Stimulated activated CD4-positive, alpha-beta T cell treated with anti-CD3 and anti-CD28 coated beads, TNF-alpha, amount 100 ng/mL, for 24 hours (primary cell): ENCODE results near the gene MTFR2.

Experiments
- DNase-seq, 3 experiments: peaks; one replicate each; pipeline ENCODE4 v3.0.0-alpha.2; 2020; ENCODE audit warnings: low read depth in 3 of 3

Gene MTFR2

GRCh38 chr6:136249811-136250685 lies at the start of gene MTFR2:
MTFR2 (minus strand) TSS chr6:136250311; CDS start chr6:136249099, 1,212 bp downstream.
- DNase-seq: peak; percentile 81 to 95 (median 89)

- no peak for DNase-seq
Measured at GRCh38 chr6:136294621-136295020, 44.5 kb upstream of the MTFR2 start.

DNA sequence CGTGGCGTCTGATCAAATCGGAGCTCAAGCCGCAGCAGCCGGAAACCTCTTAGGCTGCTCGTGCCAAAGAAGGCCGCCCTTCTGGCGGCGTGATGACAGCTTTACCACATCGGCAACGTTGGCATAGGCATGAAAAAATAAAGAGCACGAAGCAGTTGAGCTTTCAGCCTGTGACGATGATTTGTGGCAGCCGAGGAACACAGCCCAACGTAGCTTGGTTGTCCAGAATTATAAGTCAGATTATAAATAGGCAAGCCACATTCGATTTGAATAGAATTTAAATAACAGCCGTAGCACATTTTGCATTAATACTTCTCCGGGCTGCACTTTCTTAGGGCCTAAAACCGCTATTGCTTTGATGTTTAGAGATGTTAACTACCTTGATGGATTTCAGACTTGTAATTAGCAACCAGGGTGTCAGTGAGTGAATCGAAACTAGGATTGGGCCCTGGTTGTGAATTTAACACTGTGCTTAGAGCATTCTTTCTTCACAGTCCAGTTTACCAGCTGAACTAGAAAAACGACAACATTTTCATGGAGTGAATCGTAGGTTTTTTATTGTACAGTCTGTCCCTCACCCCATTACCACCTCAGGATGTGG lies 40.4 kb upstream of the MTFR2 start:
- DNase-seq: peak; percentile 34 to 58 (median 56)

DNA sequence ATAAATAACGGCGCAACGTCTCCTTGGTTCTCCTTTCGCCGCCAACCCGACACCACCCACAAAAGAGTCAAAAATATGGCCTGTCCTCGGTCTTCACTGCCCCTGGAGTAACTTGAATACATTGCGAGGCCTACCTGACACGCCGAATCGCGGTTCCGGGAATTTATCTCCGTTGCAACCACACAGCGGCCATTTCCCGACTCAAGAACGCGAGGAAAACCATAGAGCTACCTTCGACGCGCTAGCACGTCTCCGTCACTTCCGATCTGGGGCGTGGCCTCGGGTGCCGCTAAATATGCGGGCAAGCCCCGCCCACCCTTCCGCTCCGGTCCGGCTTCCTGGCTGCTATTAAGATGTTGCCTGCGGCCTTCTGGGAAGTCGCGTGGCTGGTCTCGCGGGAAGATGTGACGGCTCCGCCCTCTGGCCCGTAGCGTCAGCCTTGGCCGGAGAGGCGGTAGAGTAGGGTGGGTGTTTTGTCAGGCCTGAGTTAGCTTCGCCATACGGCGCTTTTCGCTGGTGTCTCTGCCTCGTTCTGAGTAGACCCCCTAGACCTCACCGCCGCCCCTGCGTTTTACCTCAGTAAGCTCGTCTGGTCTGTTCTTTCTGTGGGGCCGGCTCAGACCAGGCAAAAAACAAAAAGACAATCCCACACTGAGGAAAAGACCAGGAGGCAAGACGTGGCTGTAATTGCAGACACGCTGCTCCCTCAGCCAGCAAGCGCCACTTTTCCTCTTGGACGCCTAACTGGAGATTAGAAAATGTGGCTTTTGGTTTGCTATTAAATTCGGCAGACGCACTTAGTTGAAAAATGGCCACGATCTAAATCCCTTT lies 39.7 kb upstream of the MTFR2 start, which contains the start of gene BCLAF1:
Gene BCLAF1, minus strand, starts transcription at position 268 of the 831 bp plus-strand sequence. CDS start 9,980 bp downstream, outside the sequence.
- DNase-seq: peak; percentile 98 to 99 (median 99)

- peak; percentile 84 to 90 (median 88) for DNase-seq
Measured at GRCh38 chr6:136289327-136289578, 39.1 kb upstream of the MTFR2 start.

DNA sequence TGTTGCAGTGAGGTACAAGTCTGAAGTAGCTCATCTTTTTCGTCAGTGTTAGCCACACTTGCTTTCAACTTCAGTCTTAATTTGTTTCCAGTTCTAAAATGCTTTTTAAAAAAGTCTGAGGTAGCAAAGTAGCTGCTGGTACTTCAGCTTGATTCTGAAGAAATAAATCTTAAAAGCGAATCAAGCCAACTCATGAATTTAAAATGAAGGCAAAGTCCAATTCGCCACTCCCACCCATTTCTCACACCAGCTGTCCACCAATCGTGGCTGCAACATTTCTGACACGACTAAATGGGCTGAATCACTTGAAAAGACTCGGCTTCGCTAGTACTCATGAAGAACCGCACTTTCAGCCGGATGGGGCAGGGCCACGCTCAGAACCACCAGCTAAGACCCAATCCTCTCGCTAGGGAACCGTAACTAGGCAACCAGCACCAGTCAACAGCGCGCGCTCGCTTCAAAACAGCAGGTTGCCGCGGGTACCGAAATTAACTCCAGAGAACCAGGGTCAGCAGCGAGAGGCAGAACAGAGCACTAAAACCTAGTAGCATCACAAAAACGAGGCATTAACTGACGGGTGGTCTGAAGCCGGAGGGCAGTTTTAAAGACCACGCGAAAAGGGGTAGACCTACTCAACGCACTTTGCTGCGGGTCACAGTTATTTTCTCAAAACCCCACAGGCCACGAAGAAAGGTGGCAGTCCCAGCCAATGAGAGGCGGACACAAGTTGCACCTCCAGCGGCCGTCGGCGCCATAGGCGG lies 38.6 kb upstream of the MTFR2 start:
- peak; percentile 63 to 79 (median 77) for DNase-seq

DNA sequence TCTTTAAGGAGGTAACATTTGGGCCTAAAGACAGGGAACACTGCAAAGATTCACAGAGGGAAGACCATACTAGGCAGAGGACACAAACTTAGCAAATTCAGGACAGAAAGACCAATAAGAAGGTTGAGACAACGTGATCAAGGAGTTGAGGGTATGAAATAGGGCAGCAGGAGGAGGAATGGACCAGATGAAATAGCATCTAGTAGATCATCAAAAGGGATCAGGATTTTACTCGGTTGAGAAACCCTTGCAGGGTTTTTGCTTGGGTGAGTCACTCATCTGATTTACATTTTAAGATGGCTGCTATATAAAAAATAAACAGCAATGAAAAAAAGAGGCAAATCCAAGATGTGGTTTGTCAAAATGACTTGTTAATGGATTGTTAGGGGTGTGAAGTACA lies 34.8 kb upstream of the MTFR2 start:
- DNase-seq: no peak

- DNase-seq: no peak
Measured at GRCh38 chr6:136282906-136283305, 32.8 kb upstream of the MTFR2 start.

DNA sequence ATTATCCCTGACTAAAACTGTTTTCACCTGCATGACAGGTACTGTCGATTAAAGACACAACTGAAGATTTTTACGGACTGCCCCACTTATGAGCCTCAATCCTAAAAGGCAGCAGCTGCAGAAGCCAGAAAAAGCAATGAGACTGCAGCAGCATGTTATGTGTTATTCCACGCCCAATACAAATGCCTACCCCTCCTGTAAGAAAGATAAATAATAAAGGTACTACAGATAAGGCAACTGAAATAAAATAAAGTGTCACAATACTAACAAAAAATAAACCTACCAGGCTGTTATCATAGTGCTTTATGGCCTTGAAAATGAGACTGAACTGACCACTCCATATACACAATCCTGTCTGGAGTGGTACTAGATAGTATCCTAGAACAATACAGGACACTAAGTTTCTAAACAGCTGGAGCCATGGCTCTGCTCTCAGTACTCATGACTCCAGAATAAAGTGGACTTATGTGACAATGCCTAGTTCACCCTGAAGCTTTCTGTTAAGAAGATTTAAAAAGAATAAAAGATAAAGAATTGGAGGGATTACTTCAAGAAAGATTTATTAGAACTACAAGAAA lies 30.0 kb upstream of the MTFR2 start:
- no peak for DNase-seq

DNA sequence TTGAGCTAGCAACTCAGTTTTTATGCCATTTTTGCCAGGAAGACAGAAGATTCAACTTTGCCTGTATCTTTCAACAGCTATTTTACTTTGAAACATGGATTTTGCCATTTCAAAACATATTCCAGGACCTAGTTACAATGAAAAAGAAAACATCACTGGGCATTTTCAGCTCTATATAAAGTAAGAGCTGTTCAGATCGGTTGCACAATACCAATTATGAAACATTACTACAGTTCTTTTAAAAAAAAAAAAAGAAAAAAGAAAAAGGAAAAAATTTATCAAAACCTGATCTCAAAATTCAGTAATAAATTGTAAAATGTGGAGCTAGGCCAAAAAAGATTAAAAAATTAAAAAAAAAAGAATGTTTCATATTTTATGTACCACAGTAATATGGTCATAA lies 24.0 kb upstream of the MTFR2 start:
- DNase-seq: no peak

DNA sequence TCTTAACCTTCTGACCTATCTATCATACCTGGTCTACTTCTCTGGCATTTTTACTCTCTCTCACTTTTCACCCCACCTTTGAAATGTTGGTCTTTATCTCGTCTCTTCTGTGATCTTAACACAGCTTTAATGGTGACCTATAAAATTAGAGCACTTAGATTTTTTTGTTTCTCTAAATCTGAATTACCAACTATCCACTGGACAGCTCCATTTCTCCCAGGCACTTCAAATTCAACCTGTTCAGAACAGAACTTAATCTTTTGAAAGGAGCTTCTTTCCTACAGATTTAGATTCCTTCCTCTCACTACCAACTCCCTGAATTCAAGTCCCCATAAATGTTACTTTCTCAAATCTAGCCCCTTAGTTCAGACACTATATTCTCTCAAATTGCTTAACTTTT lies 15.0 kb upstream of the MTFR2 start:
- no peak for DNase-seq

DNA sequence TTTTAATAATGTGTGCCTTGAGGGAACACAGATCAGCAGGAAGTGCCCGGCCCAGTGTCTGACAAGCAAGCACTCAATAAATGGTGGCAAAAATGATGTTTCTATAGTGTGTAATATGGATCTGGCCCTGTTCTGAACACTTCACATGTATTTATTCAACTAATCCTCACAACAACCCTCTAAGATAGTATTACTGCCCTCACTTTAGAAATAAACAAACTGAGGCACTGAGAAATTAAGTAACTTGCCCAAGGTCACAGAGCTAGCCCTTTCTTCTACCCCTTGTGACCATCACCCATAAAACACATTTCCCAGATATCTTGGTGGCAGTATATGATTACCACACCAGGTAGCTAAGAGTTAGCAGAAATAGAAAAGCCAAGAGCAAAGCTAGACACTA lies 12.8 kb upstream of the MTFR2 start:
- no peak for DNase-seq

DNA sequence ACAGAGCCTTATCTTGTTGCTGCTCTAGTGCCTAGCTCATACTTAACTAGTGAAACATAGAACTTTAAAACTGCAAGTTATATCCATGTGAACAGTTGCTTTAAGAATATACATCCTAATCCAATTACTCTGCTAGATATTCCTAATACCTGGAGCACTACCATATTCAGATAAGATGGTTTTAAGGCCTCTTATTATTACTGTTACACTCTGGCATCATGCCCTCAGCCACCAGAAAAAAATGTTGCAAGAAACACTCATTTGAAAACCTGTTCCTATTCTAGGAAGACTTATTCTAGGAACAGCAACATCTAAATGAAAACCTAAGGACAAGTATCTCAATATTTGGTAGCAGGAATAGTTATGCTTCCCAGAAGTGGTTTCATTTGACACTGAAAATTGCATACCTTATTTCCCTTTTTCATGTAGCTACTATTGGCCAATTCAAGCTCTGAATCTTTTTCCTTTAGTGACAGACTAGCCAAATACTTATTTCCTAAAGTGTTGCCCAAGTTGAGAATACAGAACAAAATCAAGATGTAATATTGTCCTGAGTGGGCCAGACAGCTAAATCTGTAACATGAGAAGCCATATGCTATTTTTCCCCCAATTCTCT lies 4.8 kb upstream of the MTFR2 start:
- no peak for DNase-seq

DNA sequence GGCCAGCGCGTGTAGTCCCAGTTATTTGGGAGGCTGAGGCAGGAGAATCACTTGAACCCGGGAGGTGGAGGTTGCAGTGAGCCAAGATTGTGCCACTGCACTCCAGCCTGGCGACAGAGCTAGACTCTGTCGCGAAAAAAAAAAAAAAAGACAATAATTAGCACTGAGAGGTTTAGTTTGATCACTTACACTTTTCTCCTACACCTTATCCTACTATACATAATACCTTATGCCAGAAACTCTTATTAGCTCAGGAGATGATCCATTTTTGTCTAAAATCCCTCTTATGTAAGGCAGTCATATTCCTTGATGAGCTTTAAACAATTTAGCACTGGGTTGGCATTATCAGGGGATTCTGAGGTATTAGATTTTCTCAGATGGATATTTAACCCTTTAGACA lies 3.6 kb upstream of the MTFR2 start:
- no peak for DNase-seq

DNA sequence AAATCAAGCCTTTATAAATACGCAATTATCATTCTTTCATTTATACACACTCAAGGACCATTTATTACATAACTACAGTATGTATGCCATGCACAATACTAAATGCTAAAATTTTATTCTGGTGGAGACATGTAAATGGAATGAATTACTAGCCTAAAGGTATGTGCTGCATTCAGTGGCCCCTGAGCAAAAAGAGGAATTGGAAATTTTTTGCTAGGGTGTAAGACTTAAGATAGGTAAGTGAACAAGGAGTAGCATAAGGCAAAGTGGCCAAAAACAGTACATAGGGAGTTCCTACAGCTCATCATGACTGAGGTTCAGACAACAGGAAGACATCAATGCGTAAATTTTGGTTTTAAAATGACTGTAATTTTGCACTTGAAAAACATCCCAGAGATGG lies 2.3 kb upstream of the MTFR2 start:
- no peak for DNase-seq

GRCh38 chr6:136251394-136251793 lies 1.3 kb upstream of the MTFR2 start:
- DNase-seq: no peak

GRCh38 chr6:136250686-136251008 lies 536 bp upstream of the MTFR2 start:
- DNase-seq: no peak

DNA sequence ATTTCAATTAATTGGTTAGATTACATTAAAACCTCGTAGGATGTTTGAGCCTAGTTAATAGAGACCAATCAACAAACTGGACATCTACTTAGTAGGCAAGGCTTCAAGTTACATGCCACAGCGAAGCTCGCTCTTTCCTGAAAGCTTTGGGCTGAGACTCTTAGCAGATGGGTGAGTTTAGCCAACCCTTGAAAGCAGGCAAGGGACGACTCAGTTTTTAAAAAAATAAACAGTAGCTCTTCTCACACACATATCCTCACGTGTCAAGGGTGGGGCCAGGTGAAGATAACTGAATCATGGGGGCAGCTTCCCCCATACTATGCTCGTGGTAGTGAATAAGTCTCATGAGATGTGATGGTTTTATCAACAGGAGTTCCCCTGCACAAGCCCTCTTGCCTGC lies 775 bp downstream of the MTFR2 start:
- no peak for DNase-seq

GRCh38 chr6:136244061-136244616 lies 6.0 kb downstream of the MTFR2 start:
- DNase-seq: no peak

- DNase-seq: no peak
Measured at GRCh38 chr6:136236466-136237293, 13.4 kb downstream of the MTFR2 start.
